ENCODE data around the gene NRXN3.

NRXN3 gene

GRCh38 chr14:79638672-79639266, 1468.6 kb downstream of the NRXN3 start:
- DNase-seq (ENCODE audit: low read depth) = no peak

GRCh38 chr14:79639613-79640012, 1469.4 kb downstream of the NRXN3 start:
- no peak for DNase-seq (ENCODE audit: low read depth)

- no peak for DNase-seq (ENCODE audit: low read depth)
Measured at GRCh38 chr14:79641371-79641770, 1471.2 kb downstream of the NRXN3 start.

GRCh38 chr14:79643132-79643531, 1473.0 kb downstream of the NRXN3 start:
- DNase-seq (ENCODE audit: low read depth) = no peak

- DNase-seq (ENCODE audit: low read depth) = no peak
Measured at GRCh38 chr14:79645753-79646362, 1475.7 kb downstream of the NRXN3 start.

- no peak for DNase-seq (ENCODE audit: low read depth)
Measured at GRCh38 chr14:79649856-79650255, 1479.7 kb downstream of the NRXN3 start.

- no peak for DNase-seq (ENCODE audit: low read depth)
Measured at GRCh38 chr14:79652513-79653307, 1482.5 kb downstream of the NRXN3 start.

- DNase-seq (ENCODE audit: low read depth) = no peak
Measured at GRCh38 chr14:79656056-79656455, 1485.9 kb downstream of the NRXN3 start.

GRCh38 chr14:79656496-79656895, 1486.3 kb downstream of the NRXN3 start:
- no peak for DNase-seq (ENCODE audit: low read depth)

GRCh38 chr14:79658221-79658620, 1488.0 kb downstream of the NRXN3 start:
- no peak for DNase-seq (ENCODE audit: low read depth)

GRCh38 chr14:79658769-79659168, 1488.6 kb downstream of the NRXN3 start:
- no peak for DNase-seq (ENCODE audit: low read depth)

- no peak for DNase-seq (ENCODE audit: low read depth)
Measured at GRCh38 chr14:79660053-79660939, 1490.1 kb downstream of the NRXN3 start.

GRCh38 chr14:79661752-79662151, 1491.6 kb downstream of the NRXN3 start:
- peak; percentile 49 for DNase-seq (ENCODE audit: low read depth)

GRCh38 chr14:79663453-79663852, 1493.3 kb downstream of the NRXN3 start:
- DNase-seq (ENCODE audit: low read depth) = no peak

GRCh38 chr14:79665556-79665955, 1495.4 kb downstream of the NRXN3 start:
- DNase-seq (ENCODE audit: low read depth) = no peak

GRCh38 chr14:79668951-79669350, 1498.8 kb downstream of the NRXN3 start:
- DNase-seq (ENCODE audit: low read depth) = peak; percentile 4

- no peak for DNase-seq (ENCODE audit: low read depth)
Measured at GRCh38 chr14:79670811-79671210, 1500.6 kb downstream of the NRXN3 start.

GRCh38 chr14:79680087-79680486, 1509.9 kb downstream of the NRXN3 start:
- no peak for DNase-seq (ENCODE audit: low read depth)

GRCh38 chr14:79686196-79686595, 1516.0 kb downstream of the NRXN3 start:
- no peak for DNase-seq (ENCODE audit: low read depth)

- no peak for DNase-seq (ENCODE audit: low read depth)
Measured at GRCh38 chr14:79690960-79691359, 1520.8 kb downstream of the NRXN3 start.

- no peak for DNase-seq (ENCODE audit: low read depth)
Measured at GRCh38 chr14:79693935-79694334, 1523.8 kb downstream of the NRXN3 start.

- no peak for DNase-seq (ENCODE audit: low read depth)
Measured at GRCh38 chr14:79695307-79695706, 1525.1 kb downstream of the NRXN3 start.
